Skeletal muscle cell (primary cell): ENCODE results near the gene IL17A.

Source experiments
- DNase-seq: peaks from one replicate; pipeline ENCODE4 v3.0.0-alpha.2; 2010; ENCODE audit warnings: low read depth
- H3K4me3 ChIP-seq: 2 replicates; pipeline ENCODE4 v1.5.1; 2011; ENCODE audit warnings: low read depth, mild to moderate bottlenecking, control low read depth, low read length, moderate library complexity

Gene IL17A

GRCh38 chr6:52207066-52207465, 20.9 kb downstream of the IL17A start:
- H3K4me3 ChIP-seq, result no peak overlapping the region
- no peak for DNase-seq

GRCh38 chr6:52208612-52209011, 22.4 kb downstream of the IL17A start:
- no peak for DNase-seq
- no peak overlapping the region for H3K4me3 ChIP-seq

- H3K4me3 ChIP-seq, result no peak overlapping the region
- DNase-seq, result no peak
Observed at GRCh38 chr6:52209770-52210169, 23.6 kb downstream of the IL17A start.

- H3K4me3 ChIP-seq, result no peak overlapping the region
- DNase-seq, result no peak
Observed at GRCh38 chr6:52210227-52210626, 24.1 kb downstream of the IL17A start.

GRCh38 chr6:52213127-52213526, 27.0 kb downstream of the IL17A start:
- DNase-seq, result no peak
- H3K4me3 ChIP-seq, result no peak overlapping the region

- H3K4me3 ChIP-seq, result no peak overlapping the region
Observed at GRCh38 chr6:52215787-52216186, 29.6 kb downstream of the IL17A start.

GRCh38 chr6:52216932-52217575, 30.9 kb downstream of the IL17A start:
- no peak for DNase-seq
- no peak overlapping the region for H3K4me3 ChIP-seq

More at GRCh38 chr6:52215787-52216186, 29.6 kb downstream of the IL17A start:
- DNase-seq, result no peak

- H3K4me3 ChIP-seq, result no peak overlapping the region
- DNase-seq, result no peak
Observed at GRCh38 chr6:52217761-52218160, 31.6 kb downstream of the IL17A start.

- no peak overlapping the region for H3K4me3 ChIP-seq
- DNase-seq, result no peak
Observed at GRCh38 chr6:52221302-52221701, 35.1 kb downstream of the IL17A start.

GRCh38 chr6:52227495-52227894, 41.3 kb downstream of the IL17A start:
- no peak for DNase-seq
- no peak overlapping the region for H3K4me3 ChIP-seq

GRCh38 chr6:52230685-52231084, 44.5 kb downstream of the IL17A start:
- DNase-seq, result no peak
- H3K4me3 ChIP-seq, result no peak overlapping the region

GRCh38 chr6:52231406-52232127, 45.4 kb downstream of the IL17A start:
- H3K4me3 ChIP-seq, result no peak overlapping the region
- DNase-seq, result no peak

- DNase-seq, result no peak
- H3K4me3 ChIP-seq, result no peak overlapping the region
Observed at GRCh38 chr6:52233005-52233404, 46.8 kb downstream of the IL17A start.

GRCh38 chr6:52233975-52234823, 48.0 kb downstream of the IL17A start:
- DNase-seq, result peak; percentile 57
- H3K4me3 ChIP-seq, result no peak overlapping the region
